ENCODE data around the gene PRPF38A.
"Not testable (repeated sequence)": the region's sequence is repeated elsewhere in the genome, so short reads cannot be mapped to it uniquely, and the experiment has no call there.

Gene PRPF38A, protein sequence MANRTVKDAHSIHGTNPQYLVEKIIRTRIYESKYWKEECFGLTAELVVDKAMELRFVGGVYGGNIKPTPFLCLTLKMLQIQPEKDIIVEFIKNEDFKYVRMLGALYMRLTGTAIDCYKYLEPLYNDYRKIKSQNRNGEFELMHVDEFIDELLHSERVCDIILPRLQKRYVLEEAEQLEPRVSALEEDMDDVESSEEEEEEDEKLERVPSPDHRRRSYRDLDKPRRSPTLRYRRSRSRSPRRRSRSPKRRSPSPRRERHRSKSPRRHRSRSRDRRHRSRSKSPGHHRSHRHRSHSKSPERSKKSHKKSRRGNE

DNA sequence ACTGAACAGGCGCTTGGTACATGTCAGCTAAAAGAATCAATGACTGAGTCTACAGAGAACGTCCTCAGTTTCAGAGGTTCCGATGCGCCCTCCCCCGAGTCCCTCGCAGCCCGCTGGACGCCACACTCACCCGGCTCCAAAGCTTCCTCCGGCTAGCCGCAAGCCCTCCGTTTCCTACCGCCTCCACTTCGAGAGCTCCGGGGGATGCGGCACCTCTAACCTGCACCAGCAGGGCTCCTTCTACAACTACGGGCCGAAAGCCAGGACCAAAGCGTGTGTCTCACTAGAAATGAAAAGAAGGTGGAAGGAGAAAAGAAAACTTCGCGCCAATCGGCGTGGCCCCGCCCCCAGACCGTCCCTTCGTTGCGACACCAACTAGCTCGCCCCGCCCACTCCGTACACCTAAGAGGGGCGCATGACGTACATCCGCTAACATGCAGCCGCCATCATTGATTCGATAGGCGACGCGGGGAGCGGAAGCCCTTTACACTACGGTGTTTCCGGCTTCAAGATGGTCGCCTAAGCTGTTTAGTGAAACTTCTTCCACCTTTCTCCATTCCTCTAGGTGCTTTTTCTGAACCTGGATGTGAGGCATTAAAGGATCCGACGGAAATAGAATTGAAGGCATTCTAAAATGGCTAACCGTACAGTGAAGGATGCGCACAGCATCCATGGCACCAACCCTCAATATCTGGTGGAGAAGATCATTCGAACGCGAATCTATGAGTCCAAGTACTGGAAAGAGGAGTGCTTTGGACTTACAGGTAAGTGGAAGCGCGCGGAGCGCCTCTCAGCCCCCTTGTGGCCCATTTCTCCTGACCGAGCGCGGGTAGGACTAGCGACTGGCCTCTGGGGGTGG is at the start of gene PRPF38A, which contains the start of gene ORC1:
Gene PRPF38A, plus strand, starts transcription at position 487 of the 859 bp plus-strand sequence. Its CDS starts 148 bp downstream, at position 635.
Gene ORC1, minus strand, starts transcription at position 308 of the 859 bp plus-strand sequence. CDS start 2,200 bp downstream, outside the sequence.
- DNase-seq = peak; percentile 97

DNA sequence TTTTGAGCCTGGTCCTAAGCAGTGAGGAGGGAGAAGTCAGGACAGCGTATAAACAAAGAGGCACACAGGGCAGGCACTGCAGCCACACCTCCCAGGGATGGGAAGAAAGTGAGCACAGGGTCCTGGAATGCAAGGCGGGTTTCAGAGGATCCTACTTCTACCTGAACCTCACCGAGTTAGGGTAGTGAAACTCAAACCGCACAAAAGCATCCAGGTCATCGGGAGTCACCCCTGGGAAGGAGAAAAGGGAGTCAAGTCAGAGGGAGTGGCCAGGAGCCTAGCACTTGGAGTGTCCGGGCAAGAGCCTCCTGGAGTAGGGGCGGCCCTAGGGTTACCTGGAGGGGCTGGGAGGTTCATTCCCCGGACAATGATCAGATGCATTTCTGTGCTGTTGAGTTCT is 49.0 kb upstream of the PRPF38A start:
- no peak for DNase-seq

DNA sequence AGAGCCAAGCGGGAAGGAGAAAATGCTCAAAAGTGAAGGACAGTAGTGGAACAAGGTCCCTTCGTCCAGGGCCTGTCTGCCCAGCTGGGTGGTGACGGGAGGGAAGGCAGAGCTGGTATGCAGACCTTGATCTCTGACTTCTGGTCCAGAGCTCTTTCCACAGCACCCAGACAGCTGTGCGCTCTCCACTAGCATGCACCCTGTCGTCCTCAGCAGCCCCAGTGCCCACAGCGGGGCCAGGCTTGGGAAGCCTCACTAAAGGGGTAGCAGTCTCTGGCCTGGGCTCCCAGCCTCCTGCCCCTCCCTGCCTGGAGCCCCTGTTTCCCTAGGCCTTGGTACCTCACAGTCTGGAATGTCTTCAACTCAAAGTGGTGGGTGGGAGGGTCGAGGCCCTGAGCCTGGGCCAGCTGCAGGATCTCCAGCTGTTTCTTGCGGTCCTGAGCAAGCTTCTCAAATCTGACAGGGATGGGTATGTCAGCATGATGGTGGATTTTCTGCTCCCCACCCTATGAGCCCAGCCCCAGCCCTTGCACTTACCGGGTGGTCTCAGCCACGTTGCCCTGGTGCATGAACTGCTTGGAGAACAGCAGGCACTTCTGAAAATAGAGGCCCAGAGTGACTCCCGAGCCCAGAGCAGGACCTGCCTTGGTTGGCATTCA is 48.4 kb upstream of the PRPF38A start:
- DNase-seq = no peak

DNA sequence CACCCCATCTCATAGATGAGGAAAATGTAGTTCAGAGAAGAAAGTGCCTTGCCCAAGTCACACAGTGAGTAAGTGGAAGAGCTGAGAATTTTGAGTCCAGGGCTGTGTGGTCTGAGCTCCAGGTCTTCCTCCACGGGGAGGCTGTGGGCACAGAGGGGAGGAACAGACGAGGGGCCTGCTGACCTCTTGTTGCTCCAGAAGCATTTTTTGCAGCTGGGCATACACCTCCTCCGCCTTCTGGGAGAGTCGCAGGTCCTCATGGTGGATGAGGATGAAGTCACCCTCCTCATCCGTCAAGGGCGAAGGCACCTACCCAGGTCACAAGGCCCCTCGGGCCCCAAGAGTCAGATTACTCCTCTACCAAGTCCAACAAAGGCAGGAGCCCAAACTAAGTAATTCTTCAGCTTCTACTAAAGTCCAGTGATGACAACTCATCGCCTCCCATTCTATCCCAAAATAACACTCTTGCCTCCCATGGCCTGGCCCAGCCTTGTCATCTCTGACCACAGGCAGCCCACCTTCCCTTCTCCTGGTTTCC is 47.5 kb upstream of the PRPF38A start:
- no peak for DNase-seq

DNA sequence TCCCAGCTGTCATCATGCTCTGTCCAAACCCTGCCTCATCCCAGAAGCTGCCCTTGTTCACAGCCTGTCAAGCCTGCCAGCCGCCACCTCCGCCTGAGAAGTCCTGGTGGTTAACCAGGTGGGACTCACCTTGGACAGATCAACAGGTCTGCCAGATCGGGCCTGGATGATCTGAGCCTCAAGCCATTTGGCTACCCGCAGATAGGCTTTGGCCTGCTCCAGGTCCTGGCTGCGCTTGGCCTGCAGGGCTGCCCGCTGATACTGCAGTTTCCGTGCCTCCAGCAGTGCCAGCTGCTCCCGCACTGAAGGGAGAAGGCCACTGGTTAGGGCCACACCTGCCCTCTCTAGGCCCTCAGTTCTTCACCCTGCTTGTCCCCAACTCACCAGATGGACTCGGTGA is 47.0 kb upstream of the PRPF38A start:
- DNase-seq = no peak

DNA sequence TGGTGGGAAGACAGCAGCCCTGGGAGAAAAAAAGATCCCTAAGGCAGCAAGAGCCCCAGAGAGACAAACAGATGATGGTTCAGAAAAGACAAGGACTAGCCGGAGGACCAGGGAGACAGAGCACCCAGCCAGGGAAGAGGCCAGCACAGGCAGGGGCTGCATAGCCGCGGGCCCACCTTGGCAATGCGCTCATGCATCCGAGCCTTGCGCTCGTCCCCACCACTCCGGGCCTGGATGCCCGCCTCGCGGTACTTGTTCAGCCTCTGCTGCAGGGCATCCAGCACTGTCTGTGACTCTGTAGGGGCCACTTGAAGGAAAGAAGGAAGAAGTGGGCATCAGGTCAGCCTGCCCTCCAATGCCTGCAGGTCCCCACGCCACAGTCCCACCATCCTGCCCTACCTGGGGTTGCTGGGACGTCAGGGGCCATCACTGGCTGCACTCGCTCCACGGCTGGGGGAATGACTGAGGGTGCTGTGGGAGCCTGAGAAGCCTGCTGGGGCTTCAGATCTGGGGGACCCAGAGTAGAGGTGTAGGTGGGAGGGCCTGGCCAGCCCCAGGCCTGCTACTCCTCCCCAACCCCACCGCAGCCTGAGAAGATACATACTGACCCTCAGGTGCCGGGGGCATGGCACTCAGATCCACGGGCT is 45.4 kb upstream of the PRPF38A start:
- no peak for DNase-seq

DNA sequence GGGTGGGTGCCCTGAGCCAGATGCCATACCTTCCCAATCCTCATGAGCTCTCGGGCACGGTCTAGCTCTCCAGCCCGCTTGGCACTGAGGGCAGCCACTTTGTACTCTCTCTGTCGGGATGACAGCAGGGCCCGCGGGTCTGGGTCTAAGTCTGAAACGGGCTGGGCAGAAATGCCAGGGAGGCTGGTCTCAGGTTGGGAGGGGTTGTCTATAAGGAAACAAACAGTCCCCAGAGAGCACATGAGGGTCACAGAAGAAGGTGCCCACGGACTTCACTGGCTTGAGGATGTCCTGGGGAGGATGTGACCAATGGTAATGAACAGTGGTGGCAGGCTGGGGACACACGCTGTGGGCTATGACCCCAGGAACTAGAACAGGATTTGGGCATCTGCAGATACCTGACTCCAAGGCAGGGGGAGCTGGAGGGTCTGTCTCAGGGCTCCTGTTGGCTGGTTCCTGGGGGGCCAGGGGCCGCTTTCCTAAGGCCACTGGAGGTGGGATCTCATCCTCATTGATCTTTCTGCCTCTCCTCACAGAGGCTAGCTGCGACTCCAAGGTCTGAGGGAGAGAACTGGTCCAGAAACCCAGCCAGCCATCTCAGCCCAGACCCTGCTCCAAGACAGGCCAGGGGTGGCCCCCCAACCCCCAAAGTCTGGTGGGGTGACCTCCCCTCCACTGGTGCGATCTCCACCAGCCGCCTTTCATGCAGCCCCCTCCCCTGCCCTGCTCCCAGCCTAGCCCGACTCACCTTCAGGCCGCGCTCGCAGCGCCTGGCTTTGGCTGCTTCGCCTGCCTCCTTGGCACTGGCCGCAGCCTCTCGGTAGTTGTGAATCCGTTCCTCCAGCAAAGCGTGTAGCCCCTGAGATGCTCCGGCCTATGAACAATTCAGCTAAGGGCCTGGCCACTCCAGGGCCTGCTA is 44.5 kb upstream of the PRPF38A start:
- no peak for DNase-seq

DNA sequence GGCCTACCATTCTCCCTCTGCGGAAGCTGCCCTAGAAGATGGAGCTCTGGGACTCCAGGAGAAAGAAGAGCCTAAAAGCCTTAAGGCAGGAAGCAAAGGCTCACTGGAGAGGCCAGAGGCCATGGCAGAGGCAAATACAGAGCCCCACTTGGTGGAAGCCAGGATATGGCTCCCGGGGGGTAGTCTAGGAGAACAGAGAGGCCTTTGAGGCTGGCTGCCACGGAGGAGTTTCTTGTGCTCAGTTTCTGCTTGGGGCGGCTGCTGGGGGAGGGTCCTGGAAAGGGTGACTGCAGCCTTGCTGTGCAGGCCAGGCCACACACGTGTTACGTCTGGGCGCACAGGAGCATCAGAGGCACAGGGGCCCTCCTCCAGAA is 43.8 kb upstream of the PRPF38A start:
- no peak for DNase-seq

DNA sequence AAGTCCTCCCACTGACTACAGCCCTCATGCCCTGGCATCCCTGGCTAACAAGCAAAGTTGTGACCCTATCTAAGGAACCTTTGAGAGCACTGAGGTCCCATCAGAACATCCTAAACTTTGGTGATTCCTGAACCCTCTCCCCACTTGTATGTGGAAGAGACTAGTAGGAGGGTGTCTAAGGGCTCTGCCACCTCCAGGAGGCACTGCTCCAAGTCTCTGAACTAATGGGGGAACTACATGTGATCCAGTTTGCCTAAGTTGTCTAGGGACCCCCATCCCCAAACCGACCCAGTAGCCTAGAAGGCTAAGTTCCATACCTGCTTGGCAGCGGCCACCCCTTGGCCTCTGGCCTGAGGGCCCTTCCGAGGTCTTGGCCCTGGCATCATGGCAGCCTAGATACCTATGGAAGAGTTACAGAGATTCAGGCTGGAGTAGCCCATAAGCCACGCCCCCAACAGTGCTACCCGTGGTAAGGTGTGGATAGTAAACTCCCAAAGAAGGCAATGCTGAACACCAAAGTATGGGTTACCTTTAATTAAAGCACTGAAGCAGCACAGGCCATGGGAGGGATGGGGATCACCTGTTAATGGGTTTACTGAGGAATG is 40.1 kb upstream of the PRPF38A start:
- DNase-seq = no peak

DNA sequence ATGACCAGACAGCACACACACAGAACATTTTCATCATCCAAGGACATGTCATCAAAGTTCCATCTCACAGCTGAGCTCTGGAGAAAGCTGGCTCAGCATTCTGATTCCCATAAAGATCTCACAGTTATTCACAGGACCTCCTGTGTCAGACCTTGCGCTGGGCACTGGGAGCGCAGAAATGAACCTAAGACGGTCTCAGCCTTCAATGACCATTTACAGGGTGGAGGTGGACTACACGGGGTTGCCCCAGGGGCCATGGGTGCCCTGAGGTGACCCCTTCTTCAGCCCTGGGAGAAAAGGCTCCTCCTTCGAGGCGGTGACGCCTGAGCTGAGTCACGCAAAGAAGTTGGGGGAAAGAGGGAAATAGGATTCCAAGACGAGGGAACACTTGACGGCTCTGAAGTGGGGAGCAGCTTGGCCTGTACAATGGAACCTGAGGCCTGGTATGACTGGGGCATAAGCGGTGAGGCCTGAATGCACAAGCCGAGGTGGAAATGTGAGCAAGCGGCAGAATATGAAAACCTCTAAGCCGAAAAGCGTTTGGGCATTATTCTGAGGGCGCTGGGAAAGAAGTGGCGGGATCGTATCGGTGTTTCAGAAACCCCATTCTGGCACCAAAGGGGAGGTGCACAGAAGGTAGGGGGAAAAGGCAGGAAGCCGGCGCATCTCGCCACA is 39.2 kb upstream of the PRPF38A start:
- DNase-seq = no peak

DNA sequence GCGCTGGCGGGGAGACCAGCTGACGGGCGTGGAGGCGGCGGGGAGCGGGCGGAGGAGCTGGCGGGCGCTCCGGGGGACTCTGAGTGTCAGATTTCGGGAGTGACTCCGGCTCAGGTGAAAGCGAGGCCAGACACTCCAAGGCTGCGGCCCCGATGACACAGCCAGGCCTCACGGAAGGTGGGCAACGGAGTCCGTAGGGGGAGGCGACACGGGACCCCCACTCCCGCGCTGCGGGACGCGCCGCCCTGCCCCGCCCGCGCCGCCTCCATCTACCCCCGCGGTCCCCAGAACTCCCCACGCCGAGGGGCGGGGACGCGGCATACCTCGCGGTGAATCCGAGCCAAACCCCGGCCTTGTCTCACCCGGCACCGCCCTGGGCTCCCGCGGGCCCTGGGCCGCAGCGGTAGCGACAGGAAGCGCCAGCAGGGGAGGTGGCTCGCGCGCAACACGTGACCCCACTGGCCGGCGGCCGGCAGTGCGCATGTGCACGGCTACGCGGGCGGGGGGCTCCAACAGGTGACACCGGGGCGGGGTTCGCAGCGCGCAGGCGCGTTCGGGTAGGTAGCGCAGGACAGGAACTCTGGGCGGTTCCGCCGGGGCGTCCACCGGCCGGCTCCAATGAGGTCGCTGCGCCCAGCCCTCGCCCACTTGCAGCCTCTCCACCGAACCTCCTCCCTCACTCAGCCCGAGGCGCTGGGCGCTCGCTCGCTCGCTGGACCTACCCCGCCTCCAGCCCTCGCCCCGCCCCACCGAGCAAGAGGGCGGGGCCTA is 38.5 kb upstream of the PRPF38A start, which contains the start of gene CC2D1B:
Gene CC2D1B, minus strand, starts transcription at position 460 of the 771 bp plus-strand sequence. CDS start 1,585 bp downstream, outside the sequence.
- DNase-seq = peak; percentile 98

DNA sequence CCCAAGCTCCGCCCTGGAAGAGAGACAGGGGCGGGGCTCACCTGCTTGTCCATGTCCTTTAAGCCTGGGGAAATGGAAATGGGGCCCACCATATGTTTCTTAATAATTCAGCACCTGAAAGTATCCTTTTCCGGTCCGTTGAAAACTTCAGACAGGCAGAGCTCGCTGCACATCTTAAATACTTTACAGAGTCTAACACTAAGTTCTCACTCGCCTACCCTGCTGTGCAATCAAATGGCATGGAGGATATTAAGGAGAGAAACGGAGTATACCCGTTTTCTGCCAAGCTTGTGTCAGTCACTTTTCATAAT is 37.9 kb upstream of the PRPF38A start:
- DNase-seq = no peak

DNA sequence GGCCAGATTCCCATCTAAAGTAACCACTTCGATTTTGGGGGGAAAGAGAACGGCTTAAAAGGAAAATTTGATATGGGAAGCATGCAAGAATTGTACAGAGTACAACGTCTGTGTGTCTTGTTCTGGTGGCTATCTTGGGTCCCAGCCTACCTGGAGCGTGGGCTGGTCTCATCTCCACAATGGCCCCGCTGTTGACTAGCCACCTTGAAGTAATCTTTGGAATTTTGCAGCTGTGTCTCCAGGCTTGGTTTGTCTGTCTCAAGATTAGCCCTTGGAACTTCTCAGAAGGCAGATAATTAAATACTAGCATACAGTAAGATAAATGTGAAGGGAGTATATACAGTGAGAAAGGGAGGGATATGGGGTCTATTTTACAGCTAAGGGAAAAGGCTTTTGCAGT is 37.1 kb upstream of the PRPF38A start:
- no peak for DNase-seq

DNA sequence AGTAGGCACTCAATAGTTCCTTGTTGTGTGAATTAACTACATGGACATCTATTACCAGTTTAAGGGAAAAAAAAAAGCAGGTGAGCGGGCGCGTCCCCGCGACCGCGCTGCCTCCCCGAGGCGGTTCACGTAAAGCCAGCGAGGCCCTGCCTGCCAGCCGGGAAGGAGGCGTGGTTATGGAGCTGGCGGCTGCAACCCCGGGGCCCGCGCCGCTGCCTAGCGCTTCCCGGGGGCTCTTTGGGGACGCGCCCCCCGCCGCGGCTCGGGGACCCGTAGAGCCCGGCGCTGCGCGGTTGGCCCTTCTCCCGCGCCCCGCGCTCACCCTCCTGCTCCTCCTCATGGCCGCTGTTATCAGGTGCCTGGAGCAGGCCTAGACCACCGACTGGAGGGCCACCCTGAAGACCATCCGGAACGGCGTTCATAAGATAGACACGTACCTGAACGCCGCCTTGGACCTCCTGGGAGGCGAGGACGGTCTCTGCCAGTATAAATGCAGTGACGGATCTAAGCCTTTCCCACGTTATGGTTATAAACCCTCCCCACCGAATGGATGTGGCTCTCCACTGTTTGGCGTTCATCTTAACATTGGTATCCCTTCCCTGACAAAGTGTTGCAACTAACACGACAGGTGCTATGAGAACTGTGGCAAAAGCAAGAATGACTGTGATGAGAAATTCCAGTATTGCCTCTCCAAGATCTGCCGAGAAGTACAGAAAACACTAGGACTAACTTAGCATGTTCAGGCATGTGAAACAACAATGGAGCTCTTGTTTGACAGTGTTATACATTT is 35.8 kb upstream of the PRPF38A start:
- peak; percentile 53 for DNase-seq

DNA sequence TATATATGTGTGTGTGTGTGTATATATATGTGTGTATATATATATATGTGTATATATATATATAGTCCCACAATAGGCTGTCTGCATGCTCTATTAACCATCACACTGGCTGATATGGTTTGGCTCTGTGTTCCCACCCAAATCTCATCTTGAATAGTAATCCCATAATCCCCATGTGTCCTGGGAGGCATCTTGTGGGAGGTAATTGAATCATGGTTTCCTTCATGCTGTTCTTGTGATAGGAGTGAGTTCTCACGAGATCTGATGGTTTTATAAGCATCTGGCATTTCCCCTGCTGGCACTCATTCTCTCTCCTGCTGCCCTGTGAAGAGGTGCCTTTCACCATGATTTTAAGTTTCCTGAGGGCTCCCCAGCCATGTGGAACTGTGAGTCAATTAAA is 34.6 kb upstream of the PRPF38A start:
- DNase-seq = not testable (repeated sequence)

DNA sequence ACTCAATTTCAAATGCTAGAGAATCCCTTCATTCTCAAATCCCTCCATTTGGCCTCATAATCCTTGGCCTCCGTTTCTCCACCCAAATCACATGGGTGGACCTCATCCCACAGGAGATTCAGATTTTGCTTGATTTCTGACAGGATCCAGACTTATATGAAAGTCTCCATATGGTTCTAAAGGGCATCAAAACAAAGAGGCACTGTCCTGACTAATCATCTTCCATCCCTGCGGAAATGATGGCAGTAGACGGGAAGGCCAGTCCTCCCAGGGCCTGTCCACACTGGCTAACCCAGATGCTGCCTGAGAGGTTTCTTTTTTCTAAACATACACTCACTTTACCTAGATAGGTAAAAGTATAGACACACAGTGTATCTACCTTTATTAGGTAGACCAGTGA is 19.0 kb upstream of the PRPF38A start:
- DNase-seq = no peak

DNA sequence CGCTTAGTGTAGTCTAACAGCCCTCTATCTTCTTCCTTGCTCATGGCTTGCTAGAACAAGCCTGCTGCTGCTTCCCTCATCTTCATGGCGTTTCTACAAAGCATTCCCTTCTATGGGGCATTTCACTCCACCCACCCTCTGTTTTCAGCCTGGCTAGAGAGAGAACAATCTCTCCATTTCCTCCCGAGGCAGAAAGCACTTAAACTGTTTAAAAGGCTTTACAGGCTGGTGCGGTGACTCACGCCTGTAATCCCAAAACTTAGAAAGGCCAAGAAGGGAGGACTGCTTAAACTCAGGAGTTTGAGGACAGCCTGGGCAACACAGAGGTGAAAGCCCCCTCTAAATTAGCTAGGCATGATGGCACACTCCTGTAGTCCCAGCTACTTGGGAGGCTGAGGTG is 17.9 kb upstream of the PRPF38A start:
- no peak for DNase-seq

DNA sequence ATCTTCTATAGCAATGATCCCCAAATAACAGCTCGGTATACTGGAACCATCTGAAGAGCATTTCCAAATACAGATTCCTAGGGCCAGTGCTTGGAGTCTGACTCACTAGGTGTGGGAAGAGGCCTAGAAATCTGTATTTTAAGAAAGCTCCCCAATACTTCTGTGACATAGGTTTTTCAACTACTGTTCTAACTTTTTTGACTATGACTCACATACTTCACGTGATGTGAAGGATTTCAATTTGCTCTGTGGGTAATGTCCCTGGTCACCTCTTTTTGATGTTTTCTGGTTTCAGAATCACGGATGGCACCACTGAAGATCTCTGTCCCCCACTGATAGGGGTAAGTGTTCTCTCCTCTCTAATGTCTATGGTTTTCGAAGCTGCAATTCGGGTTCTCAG is 11.2 kb upstream of the PRPF38A start:
- no peak for DNase-seq

DNA sequence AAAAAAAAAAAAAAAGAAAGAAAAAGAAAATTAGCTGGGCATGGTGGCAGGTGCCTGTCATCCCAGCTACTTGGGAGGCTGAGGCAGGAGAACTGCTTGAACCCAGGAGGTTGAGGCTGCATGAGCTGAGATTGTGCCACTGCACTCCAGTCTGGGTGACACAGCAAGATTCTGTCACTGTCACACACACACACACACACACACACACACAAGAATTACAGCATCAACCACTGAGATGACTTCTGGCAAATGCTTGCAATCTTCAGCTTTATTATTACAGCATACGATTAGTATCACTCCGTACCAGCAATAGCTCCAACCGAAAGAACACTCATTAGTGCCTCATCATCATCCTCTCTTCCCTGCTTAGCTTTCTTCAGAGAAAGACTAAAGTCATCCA is 4.8 kb upstream of the PRPF38A start:
- no peak for DNase-seq

Measured in stimulated activated CD4-positive, alpha-beta T cell treated with anti-CD3 and anti-CD28 coated beads, Interleukin-12 subunit alpha, Interleukin-12 subunit beta, amount 100 ng/mL, for 4 hours (primary cell).